ENCODE data around the gene TJAP1. TPM values are rescaled to one million over a fixed set of nuclear protein-coding genes. Genes with fewer than 3 reads are reported as not detected.
"Not testable (repeated sequence)": the region's sequence is repeated elsewhere in the genome, so short reads cannot be mapped to it uniquely, and the experiment has no call there.

Gene TJAP1
- total RNA-seq, 1 donor from 2014 or later = 31.2 TPM

GRCh38 chr6:43460032-43460431 lies 17.3 kb upstream of the TJAP1 start:
- no peak for TF ChIP-seq CTCF (IDR thresholded peaks at IDR 0.05)
- no peak for ATAC-seq
- Histone ChIP-seq H3K27me3 (peaks cover 35% of the 10 kb centered on the region), H3K36me3 (no peaks in the 10 kb centered on the region), H3K4me3 (no peak overlapping the region), H3K9me3 (no peaks in the 10 kb centered on the region), H3K4me1 (peaks cover 4% of the 10 kb centered on the region), H3K27ac (no peak overlapping the region)
- no peak for DNase-seq
- intact Hi-C loops (cut with DNase I) = no loop called here

GRCh38 chr6:43461936-43462335 lies 15.4 kb upstream of the TJAP1 start:
- no peaks in the 10 kb centered on the region for H3K9me3 ChIP-seq
- ATAC-seq = no peak
- H3K4me1 ChIP-seq = no peaks in the 10 kb centered on the region
- no peak overlapping the region for H3K27ac ChIP-seq
- H3K36me3 ChIP-seq = no peaks in the 10 kb centered on the region
- peaks cover 33% of the 10 kb centered on the region for H3K27me3 ChIP-seq
- no peak for TF ChIP-seq CTCF (IDR thresholded peaks at IDR 0.05)
- intact Hi-C loops (cut with DNase I) = no loop called here
- no peak overlapping the region for H3K4me3 ChIP-seq
- DNase-seq = no peak

- no peak overlapping the region for H3K27ac ChIP-seq
- no peak for ATAC-seq
- intact Hi-C loops (cut with DNase I) = no loop called here
- no peak for DNase-seq
- H3K9me3 ChIP-seq = no peaks in the 10 kb centered on the region
- no peaks in the 10 kb centered on the region for H3K36me3 ChIP-seq
- H3K4me3 ChIP-seq = no peak overlapping the region
- no peaks in the 10 kb centered on the region for H3K4me1 ChIP-seq
- H3K27me3 ChIP-seq = peaks cover 24% of the 10 kb centered on the region
- TF ChIP-seq CTCF (IDR thresholded peaks at IDR 0.05) = no peak
Observed at GRCh38 chr6:43464337-43464736, 13.0 kb upstream of the TJAP1 start.

GRCh38 chr6:43465948-43466347 lies 11.4 kb upstream of the TJAP1 start:
- no peak for ATAC-seq
- DNase-seq = no peak
- no peaks in the 10 kb centered on the region for H3K36me3 ChIP-seq
- intact Hi-C loops (cut with DNase I) = no loop called here
- H3K4me3 ChIP-seq = no peak overlapping the region
- H3K27ac ChIP-seq = no peak overlapping the region
- H3K27me3 ChIP-seq = peaks cover 26% of the 10 kb centered on the region
- H3K4me1 ChIP-seq = no peaks in the 10 kb centered on the region
- H3K9me3 ChIP-seq = no peaks in the 10 kb centered on the region
- TF ChIP-seq CTCF (IDR thresholded peaks at IDR 0.05) = no peak

GRCh38 chr6:43467265-43467664 lies 10.1 kb upstream of the TJAP1 start:
- H3K4me1 ChIP-seq; intact Hi-C loops (cut with DNase I): not testable (repeated sequence)

GRCh38 chr6:43467752-43468151 lies 9.6 kb upstream of the TJAP1 start:
- Histone ChIP-seq H3K27me3 (peaks cover 25% of the 10 kb centered on the region), H3K4me3 (no peak overlapping the region), H3K4me1 (no peaks in the 10 kb centered on the region), H3K27ac (no peak overlapping the region), H3K9me3 (no peaks in the 10 kb centered on the region), H3K36me3 (no peaks in the 10 kb centered on the region)
- DNase-seq (no peak), ATAC-seq (no peak)
- intact Hi-C loops (cut with DNase I) = no loop called here
- TF ChIP-seq CTCF (IDR thresholded peaks at IDR 0.05) = no peak

More at GRCh38 chr6:43467265-43467664, 10.1 kb upstream of the TJAP1 start:
- H3K9me3 ChIP-seq, H3K4me3 ChIP-seq, DNase-seq, H3K36me3 ChIP-seq, H3K27ac ChIP-seq, ATAC-seq: not testable (repeated sequence)
- H3K27me3 ChIP-seq = peaks cover 26% of the 10 kb centered on the region

Data from upper lobe of right lung (tissue), 1 donor.